Thyroid gland (tissue), 4 donors: ENCODE results near the gene PEX10.
"Not testable (repeated sequence)": the region's sequence is repeated elsewhere in the genome, so short reads cannot be mapped to it uniquely, and the experiment has no call there.

Experiments used
- POLR2A ChIP-seq, 2 donors: fragments of 450-650 bp; IDR thresholded peaks; one replicate each; pipeline ENCODE4 v1.6.1; 2017; ENCODE audit warnings: antibody characterized with exemption in 2 of 2, mild to moderate bottlenecking in 2 of 2, moderate library complexity in 1 of 2
- TF ChIP-seq, protein P1 (sequence below), 6 experiments: fragments of 200-600 bp in 3 of 6; fragments of 450-650 bp in 3 of 6; sonication (generic) in 3 of 6; IDR thresholded peaks; one replicate each; pipeline ENCODE4 v1.5.1; 2016 to 2019; ENCODE audit warnings: antibody characterized with exemption in 6 of 6, mild to moderate bottlenecking in 2 of 6, inconsistent platforms in 1 of 6, moderate library complexity in 1 of 6

DNA sequence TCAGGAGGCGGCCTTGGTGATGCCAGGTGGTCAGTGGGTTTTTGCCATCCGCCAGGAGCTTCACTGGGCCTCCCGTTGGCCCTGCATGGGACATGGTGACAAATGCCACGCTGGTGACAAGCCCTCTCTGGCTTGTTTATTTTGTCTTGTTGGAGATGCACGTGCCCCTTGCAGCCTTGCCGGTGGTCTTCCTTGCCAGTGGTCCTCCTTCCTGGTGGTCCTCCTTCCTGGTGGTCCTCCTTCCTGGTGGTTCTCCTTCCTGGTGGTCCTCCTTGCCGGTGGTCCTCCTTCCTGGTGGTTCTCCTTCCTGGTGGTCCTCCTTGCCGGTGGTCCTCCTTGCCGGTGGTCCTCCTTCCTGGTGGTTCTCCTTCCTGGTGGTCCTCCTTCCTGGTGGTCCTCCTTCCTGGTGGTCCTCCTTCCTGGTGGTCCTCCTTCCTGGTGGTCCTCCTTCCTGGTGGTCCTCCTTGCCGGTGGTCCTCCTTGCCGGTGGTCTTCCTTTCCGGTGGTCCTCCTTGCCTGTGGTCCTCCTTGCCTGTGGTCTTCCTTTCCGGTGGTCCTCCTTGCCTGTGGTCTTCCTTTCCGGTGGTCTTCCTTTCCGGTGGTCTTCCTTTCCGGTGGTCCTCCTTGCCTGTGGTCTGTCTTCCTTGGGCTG, 46.9 kb upstream of the PEX10 start:
- TF ChIP-seq, protein P1, sequence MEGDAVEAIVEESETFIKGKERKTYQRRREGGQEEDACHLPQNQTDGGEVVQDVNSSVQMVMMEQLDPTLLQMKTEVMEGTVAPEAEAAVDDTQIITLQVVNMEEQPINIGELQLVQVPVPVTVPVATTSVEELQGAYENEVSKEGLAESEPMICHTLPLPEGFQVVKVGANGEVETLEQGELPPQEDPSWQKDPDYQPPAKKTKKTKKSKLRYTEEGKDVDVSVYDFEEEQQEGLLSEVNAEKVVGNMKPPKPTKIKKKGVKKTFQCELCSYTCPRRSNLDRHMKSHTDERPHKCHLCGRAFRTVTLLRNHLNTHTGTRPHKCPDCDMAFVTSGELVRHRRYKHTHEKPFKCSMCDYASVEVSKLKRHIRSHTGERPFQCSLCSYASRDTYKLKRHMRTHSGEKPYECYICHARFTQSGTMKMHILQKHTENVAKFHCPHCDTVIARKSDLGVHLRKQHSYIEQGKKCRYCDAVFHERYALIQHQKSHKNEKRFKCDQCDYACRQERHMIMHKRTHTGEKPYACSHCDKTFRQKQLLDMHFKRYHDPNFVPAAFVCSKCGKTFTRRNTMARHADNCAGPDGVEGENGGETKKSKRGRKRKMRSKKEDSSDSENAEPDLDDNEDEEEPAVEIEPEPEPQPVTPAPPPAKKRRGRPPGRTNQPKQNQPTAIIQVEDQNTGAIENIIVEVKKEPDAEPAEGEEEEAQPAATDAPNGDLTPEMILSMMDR (IDR thresholded peaks at IDR 0.05), result not testable (repeated sequence)
- TF ChIP-seq POLR2A (IDR thresholded peaks at IDR 0.05), result not testable (repeated sequence)
